HG02610 (cell line): Measurements from ENCODE around the gene SMPD4.
"Not testable (repeated sequence)": the region's sequence is repeated elsewhere in the genome, so short reads cannot be mapped to it uniquely, and the experiment has no call there.

Source experiments
- ATAC-seq: cut with Tn5 transposase; IDR thresholded peaks from one replicate; pipeline ENCODE4 v1.9.1; 2021; ENCODE audit warnings: mild to moderate bottlenecking, moderate library complexity; ENCODE audit not compliant: unreplicated experiment

The SMPD4 gene

GRCh38 chr2:130160131-130160530 is 21.3 kb downstream of the SMPD4 start:
- ATAC-seq = no peak

GRCh38 chr2:130159376-130159775 is 22.0 kb downstream of the SMPD4 start:
- ATAC-seq = not testable (repeated sequence)

- ATAC-seq = no peak
These were observed 22.8 kb downstream of the SMPD4 start for GRCh38 chr2:130158631-130159030.

- ATAC-seq = peak; percentile 88
These were observed 23.4 kb downstream of the SMPD4 start for GRCh38 chr2:130157825-130158514.

- ATAC-seq = peak; percentile 29
These were observed 24.0 kb downstream of the SMPD4 start for GRCh38 chr2:130157354-130157753.

GRCh38 chr2:130156624-130157004 is 24.8 kb downstream of the SMPD4 start:
- no peak for ATAC-seq

- not testable (repeated sequence) for ATAC-seq
These were observed 25.3 kb downstream of the SMPD4 start for GRCh38 chr2:130155956-130156623.

GRCh38 chr2:130154773-130155765 is 26.3 kb downstream of the SMPD4 start:
- ATAC-seq = no peak

- ATAC-seq = not testable (repeated sequence)
These were observed 27.0 kb downstream of the SMPD4 start for GRCh38 chr2:130154423-130154770.

- not testable (repeated sequence) for ATAC-seq
These were observed 27.5 kb downstream of the SMPD4 start for GRCh38 chr2:130153721-130154422.

GRCh38 chr2:130152816-130153595 is 28.4 kb downstream of the SMPD4 start:
- no peak for ATAC-seq

- ATAC-seq = not testable (repeated sequence)
These were observed 29.1 kb downstream of the SMPD4 start for GRCh38 chr2:130152136-130152815.

GRCh38 chr2:130151145-130151512 is 30.3 kb downstream of the SMPD4 start:
- ATAC-seq = not testable (repeated sequence)

- ATAC-seq = no peak
These were observed 30.9 kb downstream of the SMPD4 start for GRCh38 chr2:130150181-130151144.

GRCh38 chr2:130148515-130148914 is 32.9 kb downstream of the SMPD4 start:
- ATAC-seq = not testable (repeated sequence)

GRCh38 chr2:130145006-130145414 is 36.4 kb downstream of the SMPD4 start, which contains the start of gene CCDC74B:
CCDC74B (minus strand) TSS chr2:130145112; CDS start chr2:130144996, 116 bp downstream.
- ATAC-seq = peak; percentile 84

- ATAC-seq = peak; percentile 35
These were observed 37.9 kb downstream of the SMPD4 start for GRCh38 chr2:130143266-130144039.
